ENCODE data around the gene ITGB3BP.

ITGB3BP gene

DNA sequence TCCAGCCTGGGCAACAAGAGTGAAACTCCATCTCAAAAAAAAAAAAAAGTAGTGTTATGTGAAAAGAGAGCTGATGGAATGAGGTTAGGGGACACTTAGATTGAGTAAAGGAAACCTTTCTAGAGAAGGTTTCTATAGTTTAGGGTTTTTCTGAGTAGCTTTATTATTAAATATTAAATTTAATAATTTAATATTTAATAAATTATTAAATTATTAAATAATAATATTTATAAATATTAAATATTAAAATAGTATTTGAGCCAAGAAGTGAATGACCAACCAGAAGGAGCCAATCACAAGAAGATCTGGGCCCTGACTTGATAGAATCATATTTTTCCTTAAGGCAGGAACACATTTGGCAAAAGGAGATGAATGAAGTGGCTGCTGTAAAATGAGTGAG lies 104.9 kb downstream of the ITGB3BP start:
- DNase-seq (ENCODE audit: low read depth in 2 of 2), result no peak

DNA sequence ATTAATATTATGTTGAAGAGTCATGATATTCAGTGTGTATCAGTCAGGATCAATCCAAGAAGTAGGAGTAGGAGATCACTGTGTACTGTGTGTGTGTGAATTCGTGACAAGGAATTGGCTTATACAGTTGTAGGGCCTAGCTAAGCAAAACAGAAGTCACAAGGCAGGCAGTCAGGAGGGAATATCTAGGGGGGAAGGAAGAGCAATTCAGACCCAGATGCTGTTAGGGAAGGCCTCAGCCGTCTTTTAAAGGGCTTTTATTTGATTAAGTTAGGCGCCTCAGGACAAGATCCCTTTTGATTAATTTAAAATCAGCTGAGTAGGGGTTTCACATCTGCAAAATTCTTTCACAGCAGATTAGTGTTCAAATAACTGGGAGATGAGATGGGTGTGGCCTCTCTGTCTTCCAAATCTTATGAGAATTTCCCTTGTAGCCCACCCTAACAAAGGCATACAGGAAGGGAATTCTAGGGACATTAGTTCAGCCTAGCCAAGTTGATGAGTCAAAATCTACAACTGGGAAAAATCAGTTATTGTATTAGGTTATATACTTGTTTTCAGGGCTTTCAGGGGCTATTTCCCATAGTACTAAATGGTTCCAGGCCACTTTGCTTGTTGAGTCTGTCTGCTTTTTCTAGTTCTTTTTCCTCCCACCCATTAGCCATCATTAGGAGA lies 108.2 kb downstream of the ITGB3BP start:
- no peak for DNase-seq (ENCODE audit: low read depth in 2 of 2)

GRCh38 chr1:63413394-63413793 lies 109.6 kb downstream of the ITGB3BP start:
- no peak for DNase-seq (ENCODE audit: low read depth in 2 of 2)

GRCh38 chr1:63411066-63411465 lies 112.0 kb downstream of the ITGB3BP start:
- DNase-seq (ENCODE audit: low read depth in 2 of 2), result no peak

GRCh38 chr1:63408331-63408730 lies 114.7 kb downstream of the ITGB3BP start:
- no peak for DNase-seq (ENCODE audit: low read depth in 2 of 2)

DNA sequence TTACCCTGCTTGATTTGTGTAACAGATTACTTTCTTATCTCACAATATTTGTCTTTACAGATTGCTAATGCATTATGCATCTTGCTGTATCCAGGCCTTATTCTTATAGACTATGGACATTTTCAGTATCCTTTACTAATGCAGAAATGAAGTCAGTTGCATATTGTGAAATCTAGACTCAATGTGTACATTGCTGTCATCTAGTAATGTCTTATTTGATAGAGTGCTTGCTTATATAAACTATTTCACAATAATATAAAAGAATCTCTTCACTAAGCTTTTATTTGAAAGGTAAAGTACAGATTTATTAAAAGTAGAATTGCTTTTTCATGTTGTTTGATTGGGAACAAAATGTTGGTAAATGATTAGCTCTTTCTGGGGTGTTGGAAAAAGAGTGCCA lies 116.0 kb downstream of the ITGB3BP start:
- DNase-seq (ENCODE audit: low read depth in 2 of 2), result no peak

DNA sequence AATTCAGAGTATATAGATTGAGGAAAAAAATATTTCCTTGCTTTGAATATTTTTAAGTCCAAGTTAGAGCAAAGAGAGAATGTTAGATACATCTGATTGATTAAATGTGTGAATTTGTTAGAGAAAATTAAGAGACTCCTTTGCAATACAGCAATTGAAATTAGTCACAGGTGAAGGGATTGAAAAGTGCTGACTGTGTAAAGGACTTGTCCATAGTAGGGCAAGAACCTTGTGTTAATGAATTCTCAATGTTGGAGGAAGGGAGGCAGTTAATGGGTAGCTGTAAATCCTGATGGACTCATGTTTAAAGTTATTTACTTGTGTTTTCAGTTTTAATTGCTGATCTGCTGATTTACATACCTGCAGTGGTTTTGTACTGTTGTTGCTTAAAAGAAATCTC lies 117.0 kb downstream of the ITGB3BP start:
- DNase-seq (ENCODE audit: low read depth in 2 of 2), result no peak

- no peak for DNase-seq (ENCODE audit: low read depth in 2 of 2)
Observed at GRCh38 chr1:63405021-63405420, 118.0 kb downstream of the ITGB3BP start.

GRCh38 chr1:63403386-63403785 lies 119.6 kb downstream of the ITGB3BP start:
- DNase-seq (ENCODE audit: low read depth in 2 of 2), result no peak

- no peak for DNase-seq (ENCODE audit: low read depth in 2 of 2)
Observed at GRCh38 chr1:63401945-63402344, 121.1 kb downstream of the ITGB3BP start.
